ENCODE data around the gene COL23A1. TPM values are rescaled to one million over a fixed set of nuclear protein-coding genes. Genes with fewer than 3 reads are reported as not detected.
A peak's percentile ranks its signal among the peaks of the same experiment; 100 is the strongest.

Gene COL23A1
- total and polyA plus RNA-seq, 2 experiments from 2014 or later, result 4.8 to 8.2 TPM

GRCh38 chr5:178214160-178214803 is 375.9 kb downstream of the COL23A1 start (continued):
- TF ChIP-seq STAT1 (IDR thresholded peaks at IDR 0.05; ENCODE audit: unreplicated experiment) (no peak), JUNB (IDR thresholded peaks at IDR 0.05; ENCODE audit: unreplicated experiment) (no peak), NANOG (IDR thresholded peaks at IDR 0.05; ENCODE audit: borderline replicate concordance) (no peak), CREB1 (CRISPR knock-in tag; IDR thresholded peaks at IDR 0.05; ENCODE audit: low read depth) (no peak), ZNF114 (CRISPR knock-in tag; IDR thresholded peaks at IDR 0.05) (no peak), REST (IDR thresholded peaks at IDR 0.05; ENCODE audit: unreplicated experiment) (no peak), ETS1 (IDR thresholded peaks at IDR 0.05) (no peak), EZH2phosphoT487 (IDR thresholded peaks at IDR 0.05; ENCODE audit: unreplicated experiment) (no peak), EZH2 (IDR thresholded peaks at IDR 0.05; ENCODE audit: low read depth, unreplicated experiment) (no peak)

- Histone ChIP-seq H3K4me2 (no peak overlapping the region), H3K36me3 (ENCODE audit: insufficient read depth) (peaks cover 44% of the 10 kb centered on the region), H3K79me2 (replicated peaks; ENCODE audit: insufficient read depth) (peaks cover 5% of the 10 kb centered on the region), H3K4me3 (no peak overlapping the region), H4K20me1 (replicated peaks; ENCODE audit: insufficient read depth) (peaks cover 37% of the 10 kb centered on the region), H3K27ac (ENCODE audit: low read depth) (no peak overlapping the region; the same call in 1 of the 2 replicates), H3K27me3 (ENCODE audit: insufficient read depth) (no peaks in the 10 kb centered on the region), H3K9me2 (ENCODE audit: insufficient read depth) (no peaks in the 10 kb centered on the region), H3K4me1 (ENCODE audit: insufficient read depth) (peaks cover 7% of the 10 kb centered on the region; the same call in 1 of the 2 replicates), H3F3A (replicated peaks; ENCODE audit: low read depth) (peaks cover 68% of the 10 kb centered on the region), H2AFZ (no peak overlapping the region)
- TF ChIP-seq NANOG (IDR thresholded peaks at IDR 0.05; ENCODE audit: borderline replicate concordance), result no peak
- no peak for TF ChIP-seq REST (IDR thresholded peaks at IDR 0.05; ENCODE audit: unreplicated experiment)
- no peak for TF ChIP-seq STAT1 (IDR thresholded peaks at IDR 0.05; ENCODE audit: unreplicated experiment)
- no peak for TF ChIP-seq ZNF462 (CRISPR knock-in tag; IDR thresholded peaks at IDR 0.05)
- DNase-seq (ENCODE audit: low spot score), result no peak
- H3K27me3 Mint-ChIP-seq (ENCODE audit: insufficient read depth, low read depth, poor library complexity), result peaks cover 35% of the 10 kb centered on the region
- H3K4me3 Mint-ChIP-seq, result no peak overlapping the region; the same call in 2 of the 3 replicates
- H3K9me3 Mint-ChIP-seq, result no peaks in the 10 kb centered on the region
- H3K27ac Mint-ChIP-seq, result no peak overlapping the region
- peaks cover 32% of the 10 kb centered on the region for H3K4me1 Mint-ChIP-seq
- peaks cover 93% of the 10 kb centered on the region for H3K36me3 Mint-ChIP-seq (ENCODE audit: low read depth)
- ATAC-seq, result peak; percentile 2
These were observed 376.4 kb downstream of the COL23A1 start for GRCh38 chr5:178213748-178214151.

Data from GM23338 (cell line).